GM18526 (cell line): ENCODE measurements around the gene ULBP3.

Experiments used
- POLR2A ChIP-seq: IDR thresholded peaks from 3 replicates; pipeline ENCODE4 v1.6.1; 2011; ENCODE audit not compliant: insufficient read length; ENCODE audit errors: extremely low read depth

ULBP3 gene

DNA sequence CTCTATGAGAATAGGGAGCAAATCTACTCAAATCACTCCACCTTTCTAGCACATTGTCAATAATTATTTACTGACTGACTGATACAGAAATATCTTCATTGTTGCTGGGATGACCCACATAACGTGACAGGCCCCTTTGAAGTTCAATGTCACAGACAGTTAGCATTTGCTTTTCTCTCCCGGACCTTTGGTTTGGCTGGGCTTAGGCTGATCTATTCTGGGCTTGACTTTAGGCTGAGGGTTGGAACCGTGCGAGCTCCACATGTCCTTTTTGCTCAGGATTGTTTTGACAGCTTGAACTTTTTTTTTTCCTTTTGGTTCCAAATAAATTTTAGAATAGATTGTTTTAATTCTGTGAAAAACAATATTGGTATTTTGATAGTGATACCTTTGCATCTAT, 12.0 kb downstream of the ULBP3 start:
- TF ChIP-seq POLR2A, result no peak

DNA sequence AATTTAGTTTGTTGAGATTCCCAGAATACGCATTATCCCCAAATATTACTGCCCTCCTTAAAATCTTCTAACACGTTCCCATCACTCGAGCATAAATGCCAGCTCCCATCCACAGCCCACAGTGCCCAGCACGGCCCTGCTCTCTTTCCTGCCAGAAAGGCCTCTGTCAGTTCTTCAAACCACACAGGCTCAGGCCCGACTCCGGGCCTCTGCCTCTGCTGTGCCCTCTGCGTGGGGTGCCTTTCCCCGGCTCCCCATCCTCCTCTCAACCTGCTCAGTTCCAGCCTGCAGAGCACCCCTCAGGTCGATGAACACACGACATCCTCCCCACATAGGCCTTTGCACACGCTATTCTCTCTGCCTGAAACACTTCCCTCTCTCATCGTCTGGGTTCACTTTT, 12.8 kb downstream of the ULBP3 start:
- no peak for TF ChIP-seq POLR2A

DNA sequence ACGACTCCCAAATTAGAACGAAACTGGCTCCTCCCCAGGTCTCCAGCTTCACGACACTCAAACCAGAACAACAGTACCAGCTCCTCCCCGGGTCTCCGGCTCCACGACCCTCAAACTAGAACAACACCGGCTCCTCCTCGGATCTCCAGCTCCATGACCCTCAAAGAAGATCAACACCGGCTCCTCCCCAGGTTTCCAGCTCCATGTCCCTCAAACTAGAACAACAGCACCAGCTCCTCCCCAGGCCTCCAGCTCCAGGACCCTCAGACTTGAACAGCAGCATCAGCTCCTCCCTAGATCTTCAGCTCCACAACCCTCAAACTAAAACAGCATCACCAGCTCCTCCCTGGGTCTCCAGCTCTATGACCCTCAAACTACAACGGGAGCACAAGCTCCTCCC, 13.8 kb downstream of the ULBP3 start:
- no peak for TF ChIP-seq POLR2A

DNA sequence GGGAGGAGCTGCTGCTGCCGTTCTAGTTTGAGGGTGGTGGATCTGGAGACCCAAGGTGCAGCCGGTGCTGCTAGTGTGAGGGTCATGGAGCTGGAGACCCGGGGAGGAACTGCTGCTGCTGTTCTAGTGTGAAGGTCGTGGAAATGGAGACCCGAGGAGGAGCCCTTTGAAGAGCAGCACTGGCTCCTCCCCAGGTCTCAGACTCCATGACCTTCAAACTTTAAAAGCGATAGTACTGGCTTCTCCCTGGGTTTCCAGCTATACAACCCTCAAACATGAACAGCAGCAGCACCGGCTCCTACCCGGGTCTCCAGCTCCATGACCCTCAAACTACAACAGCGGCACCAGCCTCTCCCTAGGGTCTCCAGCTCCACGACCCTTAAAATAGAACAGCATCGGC, 15.5 kb downstream of the ULBP3 start:
- no peak for TF ChIP-seq POLR2A

DNA sequence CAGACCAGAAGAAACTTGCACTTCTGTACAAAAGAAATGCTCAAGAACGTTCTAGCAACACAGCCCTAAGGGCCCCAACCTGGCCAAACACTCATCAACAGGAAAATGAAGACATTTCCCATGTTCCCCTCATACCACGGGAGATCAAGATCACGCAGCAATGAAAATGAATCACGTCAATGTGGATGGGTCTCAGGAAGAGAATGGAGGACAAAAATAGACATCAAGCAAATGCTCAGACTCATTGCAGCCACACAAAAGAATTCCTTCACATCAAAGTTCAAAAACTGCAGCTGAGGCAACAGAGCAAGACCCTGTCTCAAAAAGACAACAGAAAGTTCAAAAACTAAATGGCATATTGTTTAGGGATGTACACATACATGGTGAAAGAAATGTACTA, 18.1 kb downstream of the ULBP3 start:
- TF ChIP-seq POLR2A, result no peak

DNA sequence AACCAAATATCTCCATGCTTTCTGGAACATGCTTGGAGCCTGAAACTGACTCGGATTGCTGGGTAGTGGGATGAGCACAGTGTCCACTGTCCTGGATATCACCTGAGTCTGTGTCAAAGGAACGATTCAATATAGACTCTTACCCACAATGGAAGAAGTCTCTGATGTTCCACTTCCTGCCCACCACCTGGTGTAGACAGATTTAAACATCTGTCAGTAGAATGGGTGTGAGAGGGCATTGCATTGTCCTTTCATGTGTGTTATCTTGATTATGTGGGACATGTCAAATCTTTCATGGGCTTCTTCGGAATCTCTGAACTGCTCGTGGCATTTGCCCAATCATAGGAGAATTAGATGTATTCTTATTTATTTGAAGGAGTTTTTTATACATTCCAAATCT, 20.8 kb downstream of the ULBP3 start:
- TF ChIP-seq POLR2A, result no peak

DNA sequence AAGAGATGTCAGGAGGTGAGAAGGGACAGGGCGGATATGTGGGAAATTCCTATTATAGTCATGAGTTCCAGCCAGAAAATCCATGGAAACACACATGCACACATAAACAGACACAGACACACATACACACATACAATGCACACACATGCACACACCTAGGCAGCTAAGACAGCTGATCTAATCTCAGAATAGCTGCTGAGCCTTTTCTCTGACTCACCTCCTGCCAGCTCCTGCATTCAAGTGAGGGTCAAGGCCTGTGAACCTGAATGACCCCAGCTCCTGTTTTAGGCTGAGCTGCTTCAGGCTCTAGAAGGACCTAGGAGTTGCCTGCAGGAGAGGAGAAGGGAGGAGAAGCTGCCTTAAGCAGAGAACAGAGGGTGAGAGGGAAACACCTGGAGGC, 22.0 kb downstream of the ULBP3 start:
- TF ChIP-seq POLR2A, result no peak

DNA sequence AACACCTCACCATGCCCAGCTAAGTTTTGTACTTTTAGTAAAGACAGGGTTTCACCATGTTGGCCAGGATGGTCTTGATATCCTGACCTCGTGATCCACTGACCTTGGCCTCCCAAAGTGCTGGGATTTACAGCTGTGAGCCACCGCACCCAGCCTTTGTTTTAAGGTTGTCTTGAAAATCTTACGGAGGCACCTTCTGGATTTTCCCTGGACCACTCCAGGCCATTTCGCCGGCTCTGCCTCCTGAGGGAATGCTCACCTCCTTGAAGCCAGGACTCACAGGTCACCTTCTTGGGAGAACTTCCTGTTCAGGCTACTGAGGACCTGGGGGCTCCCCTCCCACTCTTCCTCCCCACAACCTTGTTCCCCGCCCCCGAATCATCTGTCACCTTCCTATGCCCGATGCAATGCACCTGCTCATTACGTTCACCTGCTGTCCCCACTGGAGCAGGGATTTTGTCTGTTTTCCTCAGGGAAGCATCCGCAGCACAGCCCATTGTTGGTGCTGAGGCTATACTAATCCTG, 24.2 kb downstream of the ULBP3 start:
- TF ChIP-seq POLR2A, result no peak

DNA sequence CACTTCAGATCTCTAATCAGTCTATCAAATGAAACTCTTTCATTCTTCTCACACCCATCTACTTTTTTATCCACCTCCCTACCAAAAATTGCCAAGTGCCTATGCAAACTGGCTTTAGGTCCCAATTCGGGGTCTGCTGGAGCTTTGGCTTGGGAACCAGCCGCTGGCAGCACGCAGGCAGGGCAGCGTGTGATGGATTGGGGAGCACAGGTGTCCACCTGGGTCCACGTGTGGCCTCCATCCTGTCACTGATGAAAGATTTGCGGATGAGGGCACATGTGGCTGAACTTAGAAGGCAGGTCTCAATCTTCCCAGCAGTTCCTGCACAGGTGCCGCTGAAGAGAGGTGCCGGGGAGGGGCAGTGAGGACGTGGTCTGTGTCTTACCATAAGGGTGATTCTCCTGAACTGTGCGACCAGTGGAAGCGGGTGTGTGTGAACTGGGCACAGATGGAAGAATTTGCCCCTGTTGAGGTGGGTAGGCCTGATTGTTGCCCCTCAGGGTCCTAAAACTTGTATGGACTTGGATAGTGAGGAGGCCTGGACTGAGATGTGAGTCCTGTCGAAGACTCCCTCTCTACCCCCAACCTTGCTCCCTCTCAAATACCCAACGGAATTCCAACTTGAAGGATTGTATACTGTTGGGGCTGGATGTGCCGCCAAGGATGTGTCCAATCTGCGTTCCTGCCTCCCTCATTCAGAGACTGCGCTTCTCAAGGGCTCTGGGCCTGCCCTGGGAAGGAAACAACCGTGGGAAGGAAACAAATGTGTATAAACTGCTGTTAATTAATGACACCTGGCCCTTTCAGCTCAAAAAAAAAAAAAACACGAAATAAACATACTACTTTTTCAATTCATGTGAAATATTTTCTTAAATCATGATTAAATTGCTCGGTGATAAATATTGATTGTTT, 25.2 kb downstream of the ULBP3 start:
- TF ChIP-seq POLR2A, result no peak

DNA sequence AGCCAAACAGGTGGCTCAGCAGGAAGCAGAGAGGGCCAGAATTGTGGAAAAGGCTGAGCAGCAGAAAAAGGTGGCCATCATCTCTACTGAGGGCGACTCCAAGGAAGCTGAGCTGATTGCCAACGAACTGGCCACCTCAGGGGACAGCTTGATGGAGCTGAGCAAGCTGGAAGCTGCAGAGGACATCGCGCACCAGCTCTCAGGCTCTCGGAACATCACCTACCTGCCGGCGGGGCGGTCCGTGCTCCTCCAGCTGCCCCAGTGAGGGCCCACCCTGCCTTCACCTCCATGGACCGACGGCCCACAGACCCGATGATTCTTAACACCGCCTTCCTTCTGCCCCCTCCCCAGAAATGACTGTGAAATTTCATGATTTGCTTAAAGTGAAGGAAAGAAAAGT, 25.8 kb downstream of the ULBP3 start:
- no peak for TF ChIP-seq POLR2A

DNA sequence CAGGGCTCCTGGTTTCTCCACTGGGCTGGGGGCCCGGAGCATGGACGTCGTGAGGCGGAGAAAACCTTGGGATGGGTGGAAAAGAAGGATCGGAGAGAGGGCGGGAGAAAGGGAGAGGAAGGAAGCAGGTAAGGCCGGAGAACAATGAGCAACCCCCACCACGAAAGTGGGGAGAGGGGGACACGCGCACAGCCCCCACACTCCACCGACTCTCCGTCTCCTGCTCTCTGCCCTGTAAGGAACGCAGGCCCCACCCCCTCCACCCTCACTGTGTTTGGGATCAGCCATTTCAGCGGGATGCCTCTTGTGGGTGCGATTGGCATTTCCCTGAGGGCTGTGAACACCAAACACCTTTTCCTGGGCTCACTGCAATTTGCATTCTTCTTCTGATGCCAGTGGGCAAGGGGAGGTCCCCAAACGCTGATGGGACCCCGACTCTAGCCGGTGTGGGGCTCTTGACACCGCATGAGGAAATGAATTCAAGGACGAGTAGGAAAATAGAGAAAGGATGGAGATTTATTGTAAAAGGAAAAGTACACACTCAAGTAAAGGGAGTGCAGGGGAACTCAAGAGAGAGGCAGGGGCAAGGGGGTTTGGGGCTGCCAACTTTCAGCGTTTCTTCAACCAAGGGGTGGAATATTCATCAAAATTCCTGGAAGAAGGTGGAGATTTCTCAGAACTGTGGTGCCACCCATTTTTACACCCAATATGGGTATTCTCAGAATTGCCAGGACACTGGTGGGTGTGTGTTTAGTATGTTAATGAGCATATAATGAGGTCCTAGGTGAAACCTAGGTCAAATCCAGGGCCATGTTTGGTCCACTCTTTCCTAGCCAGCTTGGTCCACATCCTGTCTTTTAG, 30.5 kb downstream of the ULBP3 start:
- no peak for TF ChIP-seq POLR2A

DNA sequence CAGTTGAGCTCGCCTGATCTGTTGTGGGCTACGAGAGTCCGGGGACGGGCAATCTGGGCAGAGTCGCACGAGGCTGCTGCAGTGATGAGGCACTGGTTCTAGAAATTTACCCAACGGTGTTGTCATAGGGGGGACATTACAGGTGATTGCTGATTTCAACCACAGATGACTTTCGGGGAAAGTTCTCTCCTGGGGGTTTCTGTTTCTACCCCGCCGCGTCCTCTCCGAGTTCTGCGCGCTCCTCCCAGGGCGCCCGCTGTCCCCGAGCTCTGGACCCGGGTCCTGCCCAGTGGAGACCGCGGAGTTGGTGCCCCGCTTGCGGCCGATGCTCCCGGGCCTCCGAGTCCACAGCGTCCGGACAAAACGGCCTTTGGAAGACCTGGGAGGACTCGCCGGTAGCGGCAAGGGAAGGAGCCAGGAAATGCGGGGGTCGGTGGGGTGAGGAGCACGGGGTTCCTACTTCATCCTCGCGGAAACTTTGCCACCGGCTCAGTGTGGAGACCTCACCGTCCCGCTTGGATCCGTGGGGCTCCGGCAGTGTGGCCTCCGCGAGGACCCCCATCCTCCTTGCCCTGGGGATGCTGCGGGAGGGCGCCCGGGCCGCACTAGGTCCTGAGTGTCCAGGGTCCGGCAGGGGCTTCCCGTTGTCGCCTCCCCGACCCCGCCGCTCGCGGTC, 31.3 kb downstream of the ULBP3 start:
- TF ChIP-seq POLR2A, result no peak

DNA sequence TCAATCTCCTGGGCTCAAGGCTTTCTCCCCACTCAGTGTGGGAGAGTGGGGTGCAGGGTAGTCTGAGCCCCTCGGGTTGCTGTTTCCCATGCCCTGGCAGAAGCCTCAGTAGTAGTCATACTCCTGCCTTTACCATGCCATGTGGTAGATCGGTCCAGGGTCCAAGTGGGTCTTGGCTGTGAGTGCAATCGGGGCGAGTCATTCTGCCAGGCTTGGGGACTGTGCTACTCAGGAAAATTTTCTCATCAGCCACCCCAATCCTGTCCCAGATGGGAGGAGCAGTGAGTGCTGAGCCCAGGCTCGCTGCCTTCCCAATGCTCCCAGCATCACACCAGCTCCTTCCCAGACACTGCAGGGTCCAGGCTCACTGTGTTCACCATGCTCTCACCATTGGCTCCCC, 32.8 kb downstream of the ULBP3 start:
- no peak for TF ChIP-seq POLR2A

DNA sequence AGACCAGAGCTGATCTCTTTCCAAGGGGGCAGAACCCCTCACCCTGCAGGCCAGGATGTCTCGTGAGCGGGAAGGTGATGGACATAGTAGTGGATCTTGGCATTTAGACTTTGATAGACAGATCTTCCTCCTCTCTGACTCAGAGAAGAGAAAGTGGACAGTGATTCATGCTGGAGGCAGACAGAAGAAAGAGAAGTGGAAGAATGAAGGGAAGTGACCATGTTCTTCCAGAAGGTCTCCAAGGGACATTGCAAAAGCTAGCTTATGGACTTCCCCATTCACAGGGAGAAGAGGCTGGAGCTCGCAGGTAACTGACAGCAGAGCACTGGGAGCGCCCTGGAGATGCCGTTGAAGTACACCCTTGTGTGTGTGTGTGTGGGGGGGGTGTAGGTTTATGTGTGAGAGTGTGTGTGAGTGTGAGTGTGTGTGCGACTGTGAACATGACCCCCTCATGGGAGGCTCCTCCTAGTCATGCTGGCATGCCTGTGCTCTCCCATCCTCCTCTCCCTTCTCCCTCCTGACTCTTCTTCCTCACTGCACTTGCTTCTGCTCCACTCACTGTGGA, 35.6 kb downstream of the ULBP3 start:
- no peak for TF ChIP-seq POLR2A

DNA sequence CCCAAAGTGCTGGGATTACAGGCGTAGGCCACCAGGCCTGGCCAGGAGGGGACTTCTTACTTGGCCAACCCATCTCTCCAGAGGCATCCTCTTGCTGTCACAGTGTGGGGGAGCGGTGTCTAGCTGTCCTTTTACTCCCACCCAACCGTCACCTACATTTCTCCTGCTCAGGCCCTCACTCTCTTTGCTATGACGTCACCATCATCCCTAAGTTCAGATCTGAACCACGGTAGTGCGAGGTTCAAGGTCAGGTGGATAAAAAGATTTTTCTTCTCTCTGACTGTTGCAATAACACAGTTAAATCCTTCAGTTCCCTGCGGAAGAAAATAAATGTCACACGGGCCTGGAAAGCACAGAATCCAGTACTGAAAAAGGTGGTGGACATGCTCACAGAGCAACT, 36.3 kb downstream of the ULBP3 start:
- TF ChIP-seq POLR2A, result no peak

DNA sequence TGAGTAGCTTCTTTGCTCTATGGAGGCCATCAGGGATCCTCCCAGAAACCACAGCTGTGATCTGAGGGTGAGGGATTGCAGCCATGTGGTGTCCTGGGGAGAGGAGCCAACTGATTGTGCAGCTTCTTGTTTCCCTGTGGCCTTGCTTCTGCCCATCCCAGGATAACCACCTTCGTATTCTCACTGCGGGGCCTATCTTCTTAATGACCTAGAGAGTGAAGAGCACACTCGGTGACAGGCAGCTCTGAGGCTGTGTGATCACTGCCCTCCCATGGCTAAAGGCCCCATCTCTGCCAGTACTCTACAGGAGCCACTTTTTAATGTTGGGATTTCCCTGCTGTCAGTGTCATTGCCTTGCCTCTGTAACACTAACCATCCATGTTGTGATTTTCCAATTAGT, 38.3 kb downstream of the ULBP3 start:
- no peak for TF ChIP-seq POLR2A

DNA sequence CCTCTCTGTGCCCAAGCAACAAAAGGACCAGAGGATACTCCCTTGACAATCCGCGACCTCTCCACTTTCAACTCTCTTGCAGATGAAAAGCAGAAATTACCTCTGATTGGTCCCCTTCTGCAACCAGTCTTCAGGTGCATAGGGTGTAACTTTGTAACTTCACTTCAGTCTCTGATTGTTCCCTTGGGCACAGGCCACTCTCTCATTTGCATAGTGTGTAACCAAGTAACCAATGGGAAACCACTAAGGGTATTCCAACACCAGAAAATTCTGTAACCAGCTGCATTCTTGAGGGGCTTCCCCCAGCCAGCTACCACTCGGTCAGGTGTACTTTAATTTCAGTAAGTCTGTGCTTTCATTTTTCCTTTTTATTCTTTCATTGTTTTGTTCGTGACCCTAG, 39.2 kb downstream of the ULBP3 start:
- TF ChIP-seq POLR2A, result no peak
